Fibroblast of lung (primary cell): ENCODE data around the gene SYNE1. TPM values are rescaled to one million over a fixed set of nuclear protein-coding genes. Genes with fewer than 3 reads are reported as not detected.

Source experiments
- DNase-seq, 2 donors: peaks; one replicate each; pipeline versions ENCODE4 v3.0.0 to v3.0.0-alpha.2; 2010; ENCODE audit warnings: low read depth in 2 of 2
- H2AFZ ChIP-seq: 2 replicates; pipeline ENCODE4 v1.5.1; 2012; ENCODE audit warnings: low read length, control low read depth, inconsistent platforms
- H3K27ac ChIP-seq: 2 replicates; pipeline ENCODE4 v1.5.1; 2011; ENCODE audit warnings: low read length, control low read depth; ENCODE audit not compliant: insufficient read depth
- H3K27me3 ChIP-seq: 2 replicates; pipeline ENCODE4 v1.5.1; 2011; ENCODE audit warnings: mild to moderate bottlenecking, low read length; ENCODE audit not compliant: control insufficient read depth, insufficient read depth
- H3K36me3 ChIP-seq: 2 replicates; pipeline ENCODE4 v1.5.1; 2011; ENCODE audit warnings: low read length; ENCODE audit not compliant: control insufficient read depth, insufficient read depth
- H3K4me1 ChIP-seq: 2 replicates; pipeline ENCODE4 v1.5.1; 2011; ENCODE audit warnings: low read length; ENCODE audit not compliant: control insufficient read depth, insufficient read depth; ENCODE audit errors: extremely low read depth
- H3K4me2 ChIP-seq: 2 replicates; pipeline ENCODE4 v1.5.1; 2011; ENCODE audit warnings: low read length, control low read depth; ENCODE audit not compliant: insufficient read depth; ENCODE audit errors: extremely low read depth
- H3K4me3 ChIP-seq, 4 experiments: fragments of 200-600 bp in 1 of 4; sonication (generic) in 1 of 4; replicated peaks in 1 of 4; 2 replicates each; pipeline ENCODE4 v1.5.1; 2011 to 2016; ENCODE audit warnings: low read length in 4 of 4, low read depth in 3 of 4, mild to moderate bottlenecking in 3 of 4, control low read depth in 2 of 4, inconsistent platforms in 1 of 4, mixed read lengths in 1 of 4; ENCODE audit not compliant: insufficient read depth in 1 of 4; ENCODE audit errors: control extremely low read depth in 1 of 4
- H3K79me2 ChIP-seq: 2 replicates; pipeline ENCODE4 v1.5.1; 2012; ENCODE audit warnings: mild to moderate bottlenecking, low read length, inconsistent platforms; ENCODE audit not compliant: control insufficient read depth, insufficient read depth
- H3K9ac ChIP-seq: 2 replicates; pipeline ENCODE4 v1.5.1; 2011; ENCODE audit warnings: mild to moderate bottlenecking, low read length, control low read depth; ENCODE audit not compliant: insufficient read depth
- H3K9me3 ChIP-seq: 2 replicates; pipeline ENCODE4 v1.5.1; 2012; ENCODE audit warnings: low read depth, low read length; ENCODE audit not compliant: control insufficient read depth, insufficient read depth
- H4K20me1 ChIP-seq: 2 replicates; pipeline ENCODE4 v1.5.1; 2011; ENCODE audit warnings: low read length; ENCODE audit not compliant: control insufficient read depth, insufficient read depth; ENCODE audit errors: extremely low read depth
- EZH2 ChIP-seq: IDR thresholded peaks from 2 replicates; pipeline ENCODE4 v1.5.1; 2012; ENCODE audit warnings: low read length, control low read depth, mild to moderate bottlenecking; ENCODE audit errors: missing control alignments
- polyA plus RNA-seq, 2 donors: library from polyadenylated mRNA; depleted of rRNA in 1 of 2; stranded (reverse) in 1 of 2; unstranded in 1 of 2; fragments of >200 nt; gene quantifications; 2 replicates each; pipeline ENCODE4 v1.2.1, GENCODE V29; 2011 to 2012; ENCODE audit warnings: missing spikeins in 1 of 2
- total RNA-seq: library from RNA; depleted of rRNA; stranded (reverse); fragments of >200 nt; gene quantifications from 2 replicates; pipeline ENCODE4 v1.2.1, GENCODE V29; 2014
- TF ChIP-seq, protein P1 (sequence below), 2 donors: IDR thresholded peaks in 1 of 2; conservative IDR thresholded peaks in 1 of 2; 1 replicate in 1 of 2; 2 replicates in 1 of 2; pipeline ENCODE4 v1.5.1; 2011 to 2012; ENCODE audit warnings: low read length in 2 of 2, control low read depth in 1 of 2, inconsistent platforms in 1 of 2, low read depth in 1 of 2, mild to moderate bottlenecking in 1 of 2

SYNE1 gene
- total and polyA plus RNA-seq, 2 donors (not counting 1 experiment from before 2014, with no cell fraction given) = 21.7 to 219 TPM

DNA sequence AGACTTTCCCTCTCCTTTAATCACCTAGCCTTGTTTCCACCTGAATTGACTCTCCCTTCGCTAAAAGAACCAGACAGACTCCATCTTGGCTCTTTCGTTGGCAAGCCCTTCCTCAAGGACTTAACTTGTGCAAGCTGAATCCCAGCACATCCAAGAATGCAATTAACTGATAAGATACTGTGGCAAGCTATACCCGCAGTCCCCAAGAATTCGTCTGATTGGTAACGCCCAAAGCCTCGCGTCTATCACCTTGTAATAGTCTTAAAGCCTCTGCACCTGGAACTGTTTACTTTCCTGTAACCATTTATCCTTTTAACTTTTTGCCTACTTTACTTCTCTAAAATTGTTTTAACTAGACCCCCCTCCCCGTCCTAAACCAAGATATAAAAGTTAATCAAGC is 45.0 kb upstream of the SYNE1 start:
- H3K4me1 ChIP-seq = no peaks in the 10 kb centered on the region
- no peak for DNase-seq
- H3K4me3 ChIP-seq = no peak overlapping the region
- H3K9me3 ChIP-seq = no peaks in the 10 kb centered on the region
- no peaks in the 10 kb centered on the region for H4K20me1 ChIP-seq
- TF ChIP-seq, protein P1, sequence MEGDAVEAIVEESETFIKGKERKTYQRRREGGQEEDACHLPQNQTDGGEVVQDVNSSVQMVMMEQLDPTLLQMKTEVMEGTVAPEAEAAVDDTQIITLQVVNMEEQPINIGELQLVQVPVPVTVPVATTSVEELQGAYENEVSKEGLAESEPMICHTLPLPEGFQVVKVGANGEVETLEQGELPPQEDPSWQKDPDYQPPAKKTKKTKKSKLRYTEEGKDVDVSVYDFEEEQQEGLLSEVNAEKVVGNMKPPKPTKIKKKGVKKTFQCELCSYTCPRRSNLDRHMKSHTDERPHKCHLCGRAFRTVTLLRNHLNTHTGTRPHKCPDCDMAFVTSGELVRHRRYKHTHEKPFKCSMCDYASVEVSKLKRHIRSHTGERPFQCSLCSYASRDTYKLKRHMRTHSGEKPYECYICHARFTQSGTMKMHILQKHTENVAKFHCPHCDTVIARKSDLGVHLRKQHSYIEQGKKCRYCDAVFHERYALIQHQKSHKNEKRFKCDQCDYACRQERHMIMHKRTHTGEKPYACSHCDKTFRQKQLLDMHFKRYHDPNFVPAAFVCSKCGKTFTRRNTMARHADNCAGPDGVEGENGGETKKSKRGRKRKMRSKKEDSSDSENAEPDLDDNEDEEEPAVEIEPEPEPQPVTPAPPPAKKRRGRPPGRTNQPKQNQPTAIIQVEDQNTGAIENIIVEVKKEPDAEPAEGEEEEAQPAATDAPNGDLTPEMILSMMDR (conservative IDR thresholded peaks at IDR 0.05 in 1 of 2, IDR thresholded peaks at IDR 0.05 in 1 of 2; ENCODE audit: low read depth in 1 of 2, low read length in 2 of 2) = no peak
- TF ChIP-seq EZH2 = no peak
- H3K9ac ChIP-seq = no peak overlapping the region
- H3K4me2 ChIP-seq = no peak overlapping the region
- H3K27me3 ChIP-seq = no peaks in the 10 kb centered on the region
- H2AFZ ChIP-seq = no peak overlapping the region
- no peak overlapping the region for H3K27ac ChIP-seq
- H3K79me2 ChIP-seq = no peaks in the 10 kb centered on the region
- no peaks in the 10 kb centered on the region for H3K36me3 ChIP-seq

DNA sequence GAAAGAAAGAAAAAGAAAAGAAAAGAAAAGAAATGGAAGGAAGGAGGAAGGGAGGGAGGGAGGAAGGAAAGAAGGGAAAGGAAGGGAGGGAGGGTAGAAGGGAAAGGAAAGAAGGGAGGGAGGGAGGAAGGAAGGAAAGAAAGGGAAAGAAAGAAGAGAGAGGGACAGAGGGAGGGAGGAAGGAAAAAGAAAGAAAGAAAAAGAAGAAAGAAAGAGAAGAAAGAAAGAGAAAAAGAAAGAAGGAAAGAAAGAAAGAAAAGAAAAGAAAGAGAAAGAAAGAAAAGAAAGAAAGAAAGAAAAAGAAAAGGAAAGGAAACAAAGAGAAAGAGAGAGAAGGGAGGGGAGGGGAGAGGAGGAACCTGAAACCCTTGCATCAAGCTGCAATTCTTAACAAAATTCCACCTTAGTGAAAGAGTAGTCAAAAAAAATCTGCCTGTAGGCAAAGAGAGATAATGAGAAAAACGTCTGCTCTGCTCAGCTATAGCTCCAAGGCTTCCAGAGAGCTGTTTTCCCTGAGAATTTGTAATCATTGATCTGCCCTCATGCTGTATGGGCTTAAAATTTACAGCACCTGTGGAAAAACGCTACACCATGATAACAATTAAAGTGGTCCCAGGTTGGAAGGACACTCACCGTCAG is 43.8 kb upstream of the SYNE1 start:
- H3K9ac ChIP-seq = no peak overlapping the region
- TF ChIP-seq, protein P1 (conservative IDR thresholded peaks at IDR 0.05 in 1 of 2, IDR thresholded peaks at IDR 0.05 in 1 of 2; ENCODE audit: low read depth in 1 of 2, low read length in 2 of 2) = no peak
- no peak for TF ChIP-seq EZH2

DNA sequence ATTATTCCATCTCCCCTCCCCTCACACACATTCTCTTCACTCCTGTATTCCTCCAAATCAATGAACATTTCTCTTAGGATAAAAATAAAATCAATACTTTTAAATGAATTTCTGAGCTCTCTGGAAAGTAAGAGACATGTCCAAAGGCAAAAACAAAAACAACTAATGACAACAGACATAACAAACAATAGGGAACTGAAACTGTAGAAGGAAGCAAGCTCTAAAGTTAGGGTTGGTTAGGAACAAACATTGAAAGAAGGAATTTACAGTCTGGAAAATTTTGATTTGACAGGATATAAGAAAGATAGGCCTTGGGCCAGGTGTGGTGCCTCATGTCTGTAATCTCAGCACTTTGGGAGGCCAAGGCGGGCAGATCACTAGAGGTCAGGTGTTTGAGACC is 43.0 kb upstream of the SYNE1 start:
- Histone ChIP-seq H2AFZ (no peak overlapping the region), H3K4me2 (no peak overlapping the region), H3K4me3 (no peak overlapping the region), H3K27me3 (no peaks in the 10 kb centered on the region), H3K27ac (no peak overlapping the region), H3K9ac (no peak overlapping the region), H3K4me1 (no peaks in the 10 kb centered on the region), H3K36me3 (no peaks in the 10 kb centered on the region), H3K79me2 (no peaks in the 10 kb centered on the region), H3K9me3 (no peaks in the 10 kb centered on the region), H4K20me1 (no peaks in the 10 kb centered on the region)
- TF ChIP-seq, protein P1 (conservative IDR thresholded peaks at IDR 0.05 in 1 of 2, IDR thresholded peaks at IDR 0.05 in 1 of 2; ENCODE audit: low read depth in 1 of 2, low read length in 2 of 2) = no peak
- TF ChIP-seq EZH2 = no peak
- DNase-seq = no peak

More for the DNA sequence above, 43.8 kb upstream of the SYNE1 start:
- Histone ChIP-seq H3K27ac (no peak overlapping the region), H2AFZ (no peak overlapping the region), H3K4me2 (no peak overlapping the region), H4K20me1 (no peaks in the 10 kb centered on the region), H3K27me3 (no peaks in the 10 kb centered on the region), H3K4me3 (no peak overlapping the region), H3K36me3 (no peaks in the 10 kb centered on the region), H3K9me3 (no peaks in the 10 kb centered on the region), H3K79me2 (no peaks in the 10 kb centered on the region), H3K4me1 (no peaks in the 10 kb centered on the region)
- DNase-seq = no peak
